MG63 (cell line): ENCODE data around the gene SNAPC3. TPM values are rescaled to one million over a fixed set of nuclear protein-coding genes. Genes with fewer than 3 reads are reported as not detected.

Experiments used
- DNase-seq: peaks from one replicate; pipeline ENCODE4 v3.0.0-alpha.2; 2020
- H3K27me3 ChIP-seq: fragments of 250-450 bp; sonication (Bioruptor Pico); 2 replicates; pipeline ENCODE4 v1.5.1; 2020; ENCODE audit warnings: mild to moderate bottlenecking, moderate library complexity
- H3K36me3 ChIP-seq: fragments of 250-450 bp; sonication (Bioruptor Pico); 2 replicates; pipeline ENCODE4 v1.5.1; 2020; ENCODE audit warnings: mild to moderate bottlenecking, moderate library complexity
- H3K4me3 ChIP-seq: fragments of 250-450 bp; sonication (Bioruptor Pico); 2 replicates; pipeline ENCODE4 v1.5.1; 2020; ENCODE audit warnings: mild to moderate bottlenecking, moderate library complexity
- H3K9me3 ChIP-seq: fragments of 250-450 bp; sonication (Bioruptor Pico); 2 replicates; pipeline ENCODE4 v1.5.1; 2020; ENCODE audit warnings: mild to moderate bottlenecking, moderate library complexity
- total RNA-seq: library from RNA; depleted of rRNA; stranded (reverse); fragments of >200 nt; shearing (Covaris generic); gene quantifications from 2 replicates; pipeline ENCODE4 v1.2.3, GENCODE V29; 2014; ENCODE audit warnings: low replicate concordance

Gene SNAPC3
- total RNA-seq, 1 experiment from 2014 or later, result 132 TPM

DNA sequence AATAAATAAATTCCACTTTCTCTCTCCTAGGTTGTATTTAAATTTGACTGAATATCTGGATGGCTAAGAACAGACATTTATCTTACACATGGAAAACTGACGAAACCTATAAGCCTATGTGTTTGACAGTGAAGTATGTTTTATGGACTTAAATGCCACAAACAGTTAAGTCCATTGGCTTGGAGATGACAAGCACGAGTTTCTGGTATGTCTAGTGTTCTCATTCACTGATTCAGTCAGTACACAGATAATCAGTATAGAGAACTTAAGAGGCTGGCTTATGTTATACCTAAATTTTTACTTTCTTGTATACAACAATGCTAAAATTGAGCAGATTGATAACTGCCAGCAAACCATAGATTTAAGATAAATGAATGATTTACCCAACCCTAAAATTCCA is 38.9 kb downstream of the SNAPC3 start:
- no peaks in the 10 kb centered on the region for H3K9me3 ChIP-seq
- DNase-seq, result no peak
- no peak overlapping the region for H3K4me3 ChIP-seq
- peaks cover 92% of the 10 kb centered on the region for H3K36me3 ChIP-seq
- H3K27me3 ChIP-seq, result no peaks in the 10 kb centered on the region

DNA sequence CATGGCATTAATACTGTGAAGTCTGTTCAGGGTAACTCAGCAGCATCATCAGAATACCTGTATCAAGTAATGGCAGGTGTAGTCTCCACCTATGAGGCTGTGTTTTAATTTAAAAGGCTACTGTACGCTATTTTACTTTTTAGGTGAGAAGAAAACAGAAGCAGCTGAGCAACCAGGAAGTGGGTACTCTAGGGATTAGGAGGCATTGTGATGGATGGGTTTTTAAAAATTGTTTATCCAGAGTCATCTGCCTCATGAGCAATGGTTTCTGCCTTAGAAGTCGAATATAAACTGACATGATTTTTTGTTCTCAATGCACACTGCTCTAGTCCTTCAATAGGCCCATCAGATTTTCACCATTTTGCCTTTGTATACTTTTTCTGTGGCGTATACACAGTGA is 45.5 kb downstream of the SNAPC3 start:
- no peaks in the 10 kb centered on the region for H3K9me3 ChIP-seq
- H3K36me3 ChIP-seq, result peaks cover 96% of the 10 kb centered on the region
- H3K4me3 ChIP-seq, result no peak overlapping the region
- no peak for DNase-seq
- H3K27me3 ChIP-seq, result no peaks in the 10 kb centered on the region

DNA sequence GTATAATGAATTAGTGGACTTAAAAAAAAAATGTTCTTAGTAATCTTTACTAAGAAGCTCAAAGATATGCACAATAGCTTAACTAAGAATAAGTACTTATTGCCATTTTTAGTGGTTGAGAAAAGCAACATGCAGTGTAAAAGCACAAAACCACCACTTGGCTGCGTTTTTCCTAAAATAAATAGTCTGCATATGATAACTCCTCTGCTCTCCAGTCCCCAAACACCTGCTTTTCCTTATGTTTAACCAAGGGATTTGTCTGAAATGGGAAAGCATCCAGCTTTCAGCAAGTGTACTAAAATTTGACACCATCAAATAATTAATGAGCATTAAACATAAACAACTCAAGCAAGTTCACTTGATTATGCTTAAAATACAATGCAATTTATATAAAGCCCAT is 46.7 kb downstream of the SNAPC3 start:
- H3K9me3 ChIP-seq, result no peaks in the 10 kb centered on the region
- H3K4me3 ChIP-seq, result no peak overlapping the region
- no peaks in the 10 kb centered on the region for H3K27me3 ChIP-seq
- no peak for DNase-seq
- H3K36me3 ChIP-seq, result peaks cover 97% of the 10 kb centered on the region

DNA sequence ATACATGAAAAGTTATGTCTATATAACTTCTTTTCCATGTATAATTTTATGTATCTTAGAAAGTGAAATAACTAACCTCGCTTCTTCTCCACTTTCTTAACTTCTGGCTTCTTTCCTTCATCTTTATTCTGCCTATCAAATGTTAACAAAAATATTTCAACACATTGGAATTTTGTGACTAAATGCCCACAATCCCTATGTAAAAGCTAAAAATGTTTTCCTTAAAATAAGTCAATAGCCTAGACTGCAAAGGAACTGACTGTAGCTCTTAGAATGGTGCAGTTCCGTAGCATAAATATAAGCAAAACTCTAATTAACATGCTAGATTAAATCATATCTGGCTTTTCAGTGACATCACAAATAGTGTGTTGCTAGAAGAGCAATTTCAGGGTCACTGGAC is 47.2 kb downstream of the SNAPC3 start:
- Histone ChIP-seq H3K36me3 (peaks cover 97% of the 10 kb centered on the region), H3K9me3 (no peaks in the 10 kb centered on the region), H3K27me3 (no peaks in the 10 kb centered on the region), H3K4me3 (no peak overlapping the region)
- DNase-seq, result no peak

DNA sequence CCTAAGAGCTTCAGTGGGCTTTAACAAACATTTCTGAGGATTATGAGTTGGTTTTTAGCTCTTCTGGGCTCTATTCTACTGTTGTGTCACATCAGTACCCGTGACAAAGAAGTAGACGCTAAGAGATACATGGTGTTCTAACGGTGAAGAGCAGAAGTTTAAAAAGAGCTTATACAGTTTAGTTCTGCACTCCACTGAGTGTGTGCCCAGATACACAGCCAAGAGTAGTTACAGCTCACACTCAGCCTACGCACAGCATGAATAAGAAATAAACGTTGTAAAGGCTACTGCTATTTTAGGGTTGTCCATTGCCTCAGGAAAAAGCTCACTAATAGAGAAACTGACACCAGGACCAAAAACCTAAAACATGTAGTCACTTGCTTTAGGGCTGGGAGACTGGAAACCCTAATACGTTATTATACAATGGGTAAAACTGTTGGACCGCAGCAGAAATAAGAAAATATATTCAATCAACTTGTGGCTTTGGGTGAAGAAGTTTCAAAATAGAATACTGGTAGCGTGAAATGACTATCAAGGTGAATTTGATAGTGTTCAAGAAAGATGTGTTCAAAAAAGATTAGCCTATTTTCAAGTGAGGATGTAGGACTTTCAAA is 53.4 kb downstream of the SNAPC3 start:
- no peaks in the 10 kb centered on the region for H3K9me3 ChIP-seq
- no peak overlapping the region for H3K4me3 ChIP-seq
- peaks cover 97% of the 10 kb centered on the region for H3K36me3 ChIP-seq
- DNase-seq, result no peak
- no peaks in the 10 kb centered on the region for H3K27me3 ChIP-seq

DNA sequence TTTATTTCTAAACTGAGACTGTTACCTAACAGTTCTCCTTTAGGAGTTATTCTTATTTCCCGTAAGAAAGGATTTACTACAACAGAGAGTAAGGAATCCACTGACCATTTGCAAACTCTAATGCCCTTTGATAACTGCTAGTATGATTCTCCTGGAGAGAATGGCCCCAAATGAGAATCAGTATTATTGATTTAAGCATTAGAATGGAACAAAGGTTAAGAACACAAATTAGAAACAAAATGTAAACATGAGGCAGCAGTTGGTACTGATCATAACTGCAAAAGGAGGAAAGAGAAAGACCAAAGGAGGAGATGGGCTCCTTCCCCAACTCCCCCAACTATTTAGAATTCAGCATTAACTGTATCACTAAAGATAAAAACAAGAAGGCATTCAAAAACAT is 57.4 kb downstream of the SNAPC3 start:
- DNase-seq, result no peak
- Histone ChIP-seq H3K27me3 (no peaks in the 10 kb centered on the region), H3K9me3 (no peaks in the 10 kb centered on the region), H3K4me3 (no peak overlapping the region), H3K36me3 (peaks cover 96% of the 10 kb centered on the region)

DNA sequence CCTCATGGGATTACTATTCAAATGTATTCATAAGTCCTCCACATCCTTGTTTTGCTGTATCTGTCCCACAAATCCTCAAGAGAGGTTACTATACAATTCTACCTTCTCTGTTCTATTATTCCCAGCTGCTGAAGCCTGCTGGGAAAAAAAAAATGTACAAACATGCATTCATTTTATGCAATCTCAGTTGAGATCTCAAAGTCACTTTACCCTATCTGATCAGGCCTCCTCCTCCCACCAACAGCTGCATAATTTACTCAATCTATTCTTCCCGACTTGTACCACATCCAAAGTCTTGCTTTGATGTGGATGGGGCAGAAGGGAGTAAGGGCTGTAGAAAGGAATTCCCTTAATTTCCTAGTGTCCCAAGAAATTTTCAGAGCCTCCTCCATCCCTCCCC is 59.5 kb downstream of the SNAPC3 start:
- peaks cover 96% of the 10 kb centered on the region for H3K36me3 ChIP-seq
- DNase-seq, result no peak
- H3K9me3 ChIP-seq, result no peaks in the 10 kb centered on the region
- no peaks in the 10 kb centered on the region for H3K27me3 ChIP-seq
- no peak overlapping the region for H3K4me3 ChIP-seq

DNA sequence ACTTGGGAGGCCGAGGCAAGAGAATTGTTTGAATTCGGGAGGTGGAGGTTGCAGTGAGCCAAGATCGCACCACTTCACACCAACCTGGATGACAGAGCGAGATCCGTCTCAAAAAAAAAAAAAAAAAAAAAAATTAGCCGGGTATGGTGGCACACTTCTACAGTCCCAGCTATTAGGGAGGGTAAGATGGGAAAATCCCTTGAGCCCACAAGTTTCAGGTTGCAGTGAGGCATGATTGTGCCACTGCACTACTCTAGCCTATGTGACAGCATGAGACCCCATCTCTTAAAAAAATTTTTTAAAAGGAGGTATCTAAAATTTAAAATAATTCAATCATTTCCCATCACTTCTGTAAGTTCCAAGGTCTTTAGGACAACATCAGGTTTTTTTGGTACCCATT is 62.1 kb downstream of the SNAPC3 start:
- Histone ChIP-seq H3K4me3 (no peak overlapping the region), H3K9me3 (no peaks in the 10 kb centered on the region), H3K27me3 (no peaks in the 10 kb centered on the region), H3K36me3 (peaks cover 96% of the 10 kb centered on the region)
- no peak for DNase-seq

DNA sequence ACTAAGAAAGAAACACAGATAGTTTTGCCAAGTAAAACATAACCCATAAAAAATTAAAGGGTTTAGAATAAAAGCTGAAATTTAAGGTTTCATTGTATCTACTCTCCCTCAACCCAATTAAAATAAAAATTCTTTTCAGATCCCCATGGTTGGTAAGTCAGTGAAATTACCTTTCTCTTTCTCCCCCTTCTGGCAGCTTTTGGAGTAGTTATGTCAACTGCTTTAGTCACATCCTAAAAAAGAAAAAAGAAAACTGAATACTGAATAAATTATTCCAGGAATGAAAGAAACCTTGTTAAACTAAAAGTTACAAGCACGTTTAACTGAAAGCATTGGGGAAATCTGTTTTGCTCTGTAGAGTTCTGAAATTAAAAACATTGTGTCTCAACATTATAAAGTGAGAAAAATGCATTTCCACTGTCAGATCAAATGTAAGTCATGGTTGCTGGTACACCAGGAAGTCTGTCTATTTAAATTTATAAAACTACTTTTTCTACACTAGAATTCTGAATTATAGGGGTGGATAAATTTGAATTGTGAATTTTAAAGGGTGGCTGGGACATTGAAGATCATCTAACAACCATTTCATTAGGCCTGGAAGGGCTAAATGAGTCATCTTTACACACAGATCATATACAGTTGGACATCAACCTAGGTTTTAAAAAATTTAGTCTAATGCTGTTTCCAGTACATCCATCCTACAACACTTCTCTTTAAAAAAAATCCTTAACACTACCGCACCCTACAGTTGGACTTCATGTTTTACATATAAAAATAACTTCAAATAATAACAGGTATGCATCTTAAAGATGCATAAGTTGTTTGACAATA is 63.4 kb downstream of the SNAPC3 start:
- peaks cover 94% of the 10 kb centered on the region for H3K36me3 ChIP-seq
- DNase-seq, result no peak
- no peak overlapping the region for H3K4me3 ChIP-seq
- H3K27me3 ChIP-seq, result no peaks in the 10 kb centered on the region
- no peaks in the 10 kb centered on the region for H3K9me3 ChIP-seq

DNA sequence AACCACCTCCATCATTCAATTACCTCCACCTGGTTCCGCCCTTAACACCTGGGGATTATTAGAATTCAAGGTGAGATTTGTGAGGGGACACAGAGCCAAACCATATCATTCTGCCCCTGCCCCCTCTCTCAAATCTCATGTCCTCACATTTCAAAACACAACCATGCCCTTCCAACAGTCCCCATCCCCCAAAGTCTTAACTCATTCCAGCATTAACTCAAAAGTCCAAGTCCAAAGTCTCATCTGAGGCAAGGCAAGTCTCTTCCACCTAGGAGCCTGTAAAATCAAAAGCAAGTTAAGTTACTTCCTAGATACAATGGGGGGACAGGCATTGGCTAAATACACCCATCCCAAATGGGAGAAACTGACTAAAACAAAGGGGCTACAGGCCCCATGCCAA is 69.3 kb downstream of the SNAPC3 start:
- Histone ChIP-seq H3K27me3 (no peaks in the 10 kb centered on the region), H3K9me3 (no peaks in the 10 kb centered on the region), H3K4me3 (no peak overlapping the region), H3K36me3 (peaks cover 95% of the 10 kb centered on the region)
- DNase-seq, result no peak

DNA sequence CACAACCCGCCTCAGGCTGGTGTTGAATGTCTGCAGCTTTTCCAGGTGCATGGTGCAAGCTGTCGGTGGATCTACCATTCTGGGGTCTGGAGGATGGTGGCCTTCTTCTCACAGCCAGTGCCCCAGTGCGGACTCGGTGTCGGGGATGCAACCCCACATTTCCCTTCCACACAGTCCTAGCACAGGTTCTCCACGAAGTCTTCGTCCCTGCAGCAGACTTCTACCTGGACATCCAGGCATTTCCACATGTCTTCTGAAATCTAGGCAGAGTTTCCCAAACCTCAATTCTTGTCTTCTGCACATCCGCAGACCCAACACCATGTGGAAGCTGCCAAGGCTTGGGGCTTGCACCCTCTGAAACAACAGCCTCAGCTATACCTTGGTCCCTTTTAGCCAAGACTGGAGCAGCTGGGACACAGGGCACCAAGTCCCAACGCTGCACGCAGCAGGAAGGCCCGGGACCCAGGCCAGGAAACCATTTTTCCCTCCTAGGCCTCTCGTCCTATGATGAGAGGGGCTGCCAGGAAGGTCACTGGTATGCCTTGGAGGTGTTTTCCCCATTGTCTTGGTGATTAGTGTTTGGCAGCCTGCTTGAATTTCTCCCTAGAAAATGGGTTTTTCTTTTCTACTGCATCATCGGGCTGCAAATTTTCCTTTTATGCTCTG is 69.9 kb downstream of the SNAPC3 start:
- DNase-seq, result no peak
- H3K9me3 ChIP-seq, result no peaks in the 10 kb centered on the region
- H3K4me3 ChIP-seq, result no peak overlapping the region
- H3K27me3 ChIP-seq, result no peaks in the 10 kb centered on the region
- H3K36me3 ChIP-seq, result peaks cover 95% of the 10 kb centered on the region

DNA sequence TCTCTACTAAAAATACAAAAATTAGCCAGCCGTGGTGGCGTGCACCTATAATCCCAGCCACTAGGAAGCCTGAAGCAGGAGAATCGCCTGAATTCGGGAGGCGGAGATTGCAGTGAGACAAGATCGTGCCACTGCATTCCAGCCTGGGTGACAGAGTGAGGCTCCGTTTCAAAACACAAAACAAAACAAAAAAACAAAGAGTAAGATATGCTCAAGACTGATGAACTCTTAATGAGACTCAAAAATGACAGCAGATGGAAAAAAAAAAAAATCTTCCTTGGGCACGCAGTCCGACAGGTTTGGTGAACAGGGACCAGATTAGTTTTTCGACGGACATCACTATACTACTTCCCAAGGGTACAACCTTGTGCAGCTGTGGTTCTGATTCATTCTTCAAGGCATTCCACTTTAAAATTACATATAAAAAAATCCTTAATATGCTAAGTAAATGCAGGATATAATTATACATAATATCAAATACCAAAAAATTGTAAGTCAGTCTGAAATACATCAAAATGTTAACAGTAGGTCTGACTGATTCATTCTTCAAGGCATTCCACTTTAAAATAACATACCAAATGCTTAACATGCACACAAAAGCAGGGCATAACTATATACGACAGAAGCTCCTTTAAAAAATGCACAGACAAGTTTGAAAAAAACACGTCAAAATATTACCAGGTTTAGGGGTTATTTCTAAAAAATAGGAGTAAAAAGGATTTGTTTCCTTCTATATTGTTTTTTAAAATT is 75.7 kb downstream of the SNAPC3 start:
- Histone ChIP-seq H3K9me3 (no peaks in the 10 kb centered on the region), H3K27me3 (no peaks in the 10 kb centered on the region), H3K36me3 (peaks cover 97% of the 10 kb centered on the region), H3K4me3 (no peak overlapping the region)
- no peak for DNase-seq

DNA sequence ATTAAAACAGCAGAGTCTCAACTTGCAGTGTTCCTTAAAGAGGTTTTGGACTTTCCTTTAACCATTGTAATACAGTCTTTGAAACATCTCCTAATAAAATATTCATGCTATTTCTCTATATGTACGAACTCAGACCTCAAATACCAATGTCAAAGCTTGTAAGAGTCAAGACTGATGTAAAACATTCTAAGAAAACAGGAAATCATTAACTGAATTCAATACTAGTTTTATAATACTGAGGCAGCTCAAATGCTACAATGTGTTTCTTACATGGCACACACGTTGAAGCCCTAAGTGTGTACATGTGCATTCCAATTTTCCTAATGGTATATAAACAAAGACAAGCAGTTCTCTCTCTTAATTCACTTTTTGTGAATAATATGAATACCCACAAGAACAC is 76.5 kb downstream of the SNAPC3 start:
- H3K36me3 ChIP-seq, result peaks cover 97% of the 10 kb centered on the region
- H3K9me3 ChIP-seq, result no peaks in the 10 kb centered on the region
- H3K4me3 ChIP-seq, result no peak overlapping the region
- no peak for DNase-seq
- H3K27me3 ChIP-seq, result no peaks in the 10 kb centered on the region

DNA sequence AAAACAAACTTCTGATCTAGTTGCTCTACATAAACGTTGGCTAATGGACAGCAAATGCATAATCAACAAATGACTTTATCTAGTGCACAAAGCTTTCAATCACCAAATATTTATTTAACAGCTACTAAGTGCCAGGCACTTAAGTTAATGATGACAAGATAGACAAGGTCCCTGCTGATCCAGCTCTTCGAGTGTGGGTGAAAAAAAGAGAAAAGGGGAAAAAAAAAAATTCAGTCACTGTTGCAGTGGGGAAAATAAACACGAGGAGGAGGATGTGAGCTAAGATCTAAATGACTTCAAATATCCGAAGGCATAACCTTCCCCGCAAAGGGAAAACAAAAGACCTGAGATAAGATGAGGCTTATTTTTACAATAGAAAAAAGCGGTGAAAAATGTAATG is 78.5 kb downstream of the SNAPC3 start:
- no peak for DNase-seq
- Histone ChIP-seq H3K9me3 (no peaks in the 10 kb centered on the region), H3K36me3 (peaks cover 99% of the 10 kb centered on the region), H3K4me3 (no peak overlapping the region), H3K27me3 (no peaks in the 10 kb centered on the region)

DNA sequence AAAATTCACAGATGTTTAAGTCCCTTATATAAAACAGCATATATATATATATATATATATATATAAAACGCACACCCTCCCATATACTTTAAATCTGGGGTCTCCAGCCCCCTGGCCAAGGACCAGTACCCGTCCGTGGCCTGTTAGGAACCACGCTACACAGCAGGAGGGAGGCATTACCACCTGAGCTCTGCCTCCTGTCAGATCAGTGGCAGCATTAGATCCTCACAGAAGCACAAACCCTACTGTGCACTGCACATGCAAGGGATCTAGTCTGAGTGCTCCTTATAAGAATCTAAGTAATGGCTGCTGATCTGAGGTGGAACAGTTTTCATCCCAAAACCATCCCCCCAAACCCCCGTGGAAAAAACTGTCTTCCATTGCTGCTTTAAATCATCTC is 79.1 kb downstream of the SNAPC3 start:
- H3K27me3 ChIP-seq, result no peaks in the 10 kb centered on the region
- H3K9me3 ChIP-seq, result no peaks in the 10 kb centered on the region
- no peak for DNase-seq
- peaks cover 99% of the 10 kb centered on the region for H3K36me3 ChIP-seq
- H3K4me3 ChIP-seq, result no peak overlapping the region

DNA sequence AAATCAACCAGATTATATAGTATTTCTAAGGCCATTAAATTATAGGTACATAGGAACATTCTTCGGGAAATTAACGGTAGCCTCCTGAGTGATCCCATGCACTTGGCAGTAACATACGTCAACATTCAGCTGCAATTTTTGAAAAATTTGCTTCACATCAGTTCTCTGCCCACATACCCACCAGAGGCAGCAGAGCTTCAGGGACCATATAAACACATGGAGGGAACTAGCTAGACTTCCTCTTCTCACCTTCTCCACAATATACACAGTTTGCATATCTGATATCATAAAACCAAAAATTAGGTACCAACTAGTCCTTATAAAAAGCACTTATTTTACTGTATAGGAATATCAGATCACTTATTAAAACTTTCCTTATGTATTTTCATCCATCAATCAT is 83.2 kb downstream of the SNAPC3 start:
- no peak for DNase-seq
- Histone ChIP-seq H3K36me3 (peaks cover 89% of the 10 kb centered on the region), H3K4me3 (no peak overlapping the region)

More for the DNA sequence above, 83.2 kb downstream of the SNAPC3 start:
- Histone ChIP-seq H3K9me3 (no peaks in the 10 kb centered on the region), H3K27me3 (no peaks in the 10 kb centered on the region)
